GM19397 (cell line): ENCODE results near the gene MAN2A1.

ENCODE experiments used
- ATAC-seq: cut with Tn5 transposase; IDR thresholded peaks from one replicate; pipeline ENCODE4 v1.9.1; 2021; ENCODE audit warnings: mild to moderate bottlenecking, moderate library complexity; ENCODE audit not compliant: unreplicated experiment

Gene MAN2A1

GRCh38 chr5:109678447-109678846 is 11.3 kb upstream of the MAN2A1 start:
- no peak for ATAC-seq

- no peak for ATAC-seq
These were observed 8.0 kb upstream of the MAN2A1 start for GRCh38 chr5:109681763-109682162.

GRCh38 chr5:109682383-109682782 is 7.3 kb upstream of the MAN2A1 start:
- no peak for ATAC-seq

DNA sequence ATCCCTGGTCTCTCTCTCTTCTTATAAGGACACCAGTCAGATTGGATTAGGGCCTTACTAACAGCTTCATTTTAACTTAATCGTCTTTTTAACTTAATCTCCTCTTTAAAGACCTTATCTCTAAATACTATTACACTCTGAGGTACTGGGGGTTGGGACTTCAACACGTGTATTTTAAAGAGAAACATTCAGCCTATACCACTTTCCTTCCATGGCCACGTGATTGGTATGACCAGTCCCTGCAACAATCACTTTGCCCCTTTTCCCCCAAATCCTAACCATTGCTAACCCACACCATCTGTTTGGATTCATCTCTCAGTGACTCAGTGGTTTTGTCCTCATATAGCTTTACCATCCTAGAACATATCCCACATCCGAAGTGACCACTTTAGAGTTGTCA is 3.8 kb upstream of the MAN2A1 start:
- no peak for ATAC-seq

GRCh38 chr5:109688630-109688969 is 1.1 kb upstream of the MAN2A1 start:
- ATAC-seq, result no peak

DNA sequence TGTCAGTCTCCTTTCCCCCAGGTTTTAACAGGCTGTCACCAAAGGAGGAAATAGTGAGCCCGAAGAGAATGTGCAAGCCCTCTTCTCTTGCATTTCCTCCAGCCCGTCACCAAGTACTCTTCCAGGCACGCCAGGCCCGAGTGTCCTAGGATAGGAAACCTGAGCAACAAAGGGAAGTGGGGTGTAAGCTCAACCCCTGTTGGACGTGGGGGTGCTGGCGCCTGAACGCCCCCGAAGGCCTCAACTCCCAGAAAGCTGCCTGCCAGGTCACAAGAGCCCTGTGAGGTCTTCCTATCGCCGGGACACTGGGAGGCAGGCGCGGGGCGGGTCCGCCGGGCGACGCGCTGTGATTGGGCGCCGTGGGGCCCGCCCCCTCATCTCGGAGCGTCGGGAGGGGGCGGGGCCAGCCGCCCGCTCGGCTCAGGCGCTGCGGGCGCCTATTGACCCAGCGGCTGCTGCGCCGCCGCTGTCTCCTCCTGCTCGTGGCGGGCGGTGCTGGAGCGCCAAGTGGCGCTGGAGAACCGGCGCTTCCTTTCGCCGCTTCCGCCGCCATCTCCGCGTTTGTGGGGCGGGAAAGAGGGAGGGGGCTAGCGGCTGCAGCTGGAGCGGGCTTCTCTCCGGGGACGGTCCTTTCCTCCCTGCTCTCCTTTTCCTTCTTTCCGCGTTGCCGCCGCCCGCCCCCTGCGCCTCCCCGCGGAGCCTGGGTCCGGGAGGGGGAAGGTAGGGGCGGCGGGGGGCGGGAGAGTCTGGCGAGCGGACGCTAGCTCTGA is 572 bp upstream of the MAN2A1 start:
- peak; percentile 84 for ATAC-seq

DNA sequence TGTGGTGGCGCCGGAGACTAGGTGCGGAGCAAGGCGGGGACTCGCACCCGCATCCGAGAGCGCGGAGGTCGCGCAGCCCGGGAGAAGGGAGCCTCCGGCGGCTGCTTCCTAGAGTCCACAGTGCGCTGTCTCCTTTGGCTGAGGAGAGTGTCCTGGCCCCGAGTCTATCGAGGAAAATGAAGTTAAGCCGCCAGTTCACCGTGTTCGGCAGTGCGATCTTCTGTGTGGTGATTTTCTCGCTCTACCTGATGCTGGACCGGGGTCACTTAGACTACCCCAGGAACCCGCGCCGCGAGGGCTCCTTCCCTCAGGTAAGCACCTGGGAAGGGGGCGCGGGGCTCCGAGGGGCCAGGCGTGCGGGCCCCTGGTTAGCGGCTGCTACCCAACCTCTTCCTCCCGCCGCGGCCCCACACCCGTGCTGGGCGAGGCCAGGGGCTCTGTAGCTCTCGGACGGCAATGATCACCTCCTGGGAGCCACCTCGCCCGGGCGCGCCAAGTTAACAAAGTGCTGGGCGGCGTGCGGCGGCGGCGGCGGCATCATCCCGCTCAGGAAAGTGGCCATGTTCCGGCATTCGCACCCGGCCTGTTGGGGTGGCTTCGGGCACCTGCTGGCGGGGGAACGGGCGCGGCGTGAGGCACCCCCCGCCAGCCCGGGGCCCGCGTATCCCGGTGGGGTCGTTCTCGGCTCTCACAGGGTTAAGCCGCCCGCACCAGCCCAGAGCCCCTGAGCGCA is 681 bp downstream of the MAN2A1 start:
- peak; percentile 10 for ATAC-seq

DNA sequence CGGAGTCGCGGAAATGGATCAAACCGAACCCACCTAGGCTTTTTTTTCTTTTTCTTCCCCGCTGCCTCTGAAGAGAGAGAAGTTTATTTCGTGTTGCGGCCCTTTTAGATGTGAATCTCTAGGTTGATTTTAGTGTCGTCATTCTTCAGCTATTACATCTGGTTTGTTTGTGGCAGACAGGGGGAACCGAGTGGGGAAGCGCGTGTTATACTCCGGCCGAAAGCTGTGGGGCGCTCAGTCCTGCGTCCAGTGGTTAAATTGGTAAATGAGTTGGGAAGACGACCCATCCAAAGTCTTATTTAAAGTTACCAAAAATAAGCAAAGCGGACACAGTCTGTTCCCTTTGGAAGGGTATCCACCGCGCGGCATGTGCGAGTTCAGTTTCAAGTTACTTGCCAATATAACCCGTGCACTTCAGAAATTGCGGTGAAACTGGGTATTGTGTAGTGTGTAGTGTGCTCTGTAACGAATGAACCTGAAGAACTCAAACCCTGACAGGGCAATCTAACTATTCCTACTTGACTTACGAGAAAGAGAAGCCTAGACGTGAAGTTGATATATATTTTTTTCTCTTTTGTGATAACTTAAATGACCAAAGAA is 1.3 kb downstream of the MAN2A1 start:
- peak; percentile 10 for ATAC-seq

GRCh38 chr5:109691996-109692395 is 2.3 kb downstream of the MAN2A1 start:
- no peak for ATAC-seq

- no peak for ATAC-seq
These were observed 3.1 kb downstream of the MAN2A1 start for GRCh38 chr5:109692852-109693251.

- ATAC-seq, result no peak
These were observed 4.0 kb downstream of the MAN2A1 start for GRCh38 chr5:109693535-109694400.

DNA sequence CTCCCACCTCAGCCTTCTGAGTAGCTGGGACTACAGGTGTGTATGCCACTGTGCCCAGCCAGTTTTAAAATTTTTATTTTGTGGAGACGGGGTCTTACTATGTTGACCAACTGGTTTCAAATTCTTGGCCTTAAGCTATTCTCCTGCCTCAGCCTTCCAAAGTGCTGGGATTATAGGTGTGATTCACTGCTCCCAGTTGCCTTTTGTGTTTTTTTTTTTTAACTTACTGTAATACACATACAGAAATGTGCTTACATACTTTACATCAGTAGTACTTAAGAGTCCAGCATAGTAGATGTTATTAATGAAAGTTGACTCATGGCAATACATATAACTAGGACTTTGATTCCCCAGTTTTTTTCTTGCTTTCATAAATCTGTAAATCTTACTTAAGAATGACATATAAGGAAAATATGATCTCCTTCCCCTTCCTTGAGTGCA is 4.7 kb downstream of the MAN2A1 start:
- no peak for ATAC-seq

- peak; percentile 59 for ATAC-seq
These were observed 5.5 kb downstream of the MAN2A1 start for GRCh38 chr5:109695005-109695926.

- ATAC-seq, result no peak
These were observed 7.6 kb downstream of the MAN2A1 start for GRCh38 chr5:109697339-109697738.

GRCh38 chr5:109700516-109701153 is 10.9 kb downstream of the MAN2A1 start:
- no peak for ATAC-seq

DNA sequence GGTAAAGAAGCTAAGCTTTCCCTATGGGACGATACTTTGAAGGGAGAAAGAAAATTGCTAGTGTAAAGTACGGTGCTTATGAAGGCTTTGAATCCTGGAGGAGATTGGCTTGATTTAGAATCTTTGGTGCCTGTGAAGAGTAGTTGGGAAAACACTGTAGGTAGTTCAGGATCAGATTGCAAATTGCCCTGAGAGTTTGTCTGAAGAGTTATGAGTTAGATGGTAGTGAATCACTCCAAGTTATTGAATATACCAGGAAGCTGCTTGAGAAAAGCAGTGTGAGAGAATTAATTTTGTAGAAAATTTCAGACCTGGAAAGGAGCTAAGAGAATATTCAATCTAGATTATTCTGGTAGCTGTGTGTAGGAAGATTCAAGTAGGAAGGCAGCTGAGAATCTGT is 11.5 kb downstream of the MAN2A1 start:
- no peak for ATAC-seq

DNA sequence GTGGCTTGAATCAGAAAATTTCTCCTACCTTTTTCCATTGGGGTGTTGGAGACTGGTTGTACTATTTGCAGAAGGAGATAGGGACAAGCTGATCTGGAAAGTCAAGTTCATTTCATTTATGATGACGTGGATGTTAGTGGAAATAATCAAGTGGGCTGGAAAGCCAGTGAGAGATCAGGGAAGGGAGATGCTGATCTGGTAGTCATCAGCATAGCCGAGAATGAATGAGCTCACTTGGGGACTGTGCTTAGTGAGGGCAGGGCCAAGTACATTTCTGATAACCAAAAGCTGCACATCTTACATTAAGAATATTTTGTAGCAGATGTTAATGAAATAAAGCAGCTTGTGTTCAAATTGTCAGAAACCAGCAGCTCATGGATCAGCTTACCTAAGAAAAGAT is 12.1 kb downstream of the MAN2A1 start:
- no peak for ATAC-seq

DNA sequence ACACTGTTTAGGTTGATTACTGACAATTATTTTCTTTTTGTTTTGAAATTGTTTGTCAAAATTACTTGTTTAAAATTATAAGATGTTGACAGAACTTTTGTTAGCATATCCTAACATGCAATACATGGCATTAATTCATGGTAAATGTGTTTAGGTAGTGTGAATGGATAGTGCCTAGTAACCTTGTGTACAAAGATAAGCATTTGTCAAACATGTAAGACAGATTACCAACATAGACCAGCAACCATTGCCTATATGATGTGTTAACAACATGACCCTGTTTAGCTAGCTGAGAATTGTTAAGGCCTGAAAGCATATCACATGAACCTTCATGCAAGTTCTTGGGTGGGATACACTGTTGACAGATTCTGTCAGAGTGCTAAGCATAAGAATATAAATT is 13.4 kb downstream of the MAN2A1 start:
- no peak for ATAC-seq

DNA sequence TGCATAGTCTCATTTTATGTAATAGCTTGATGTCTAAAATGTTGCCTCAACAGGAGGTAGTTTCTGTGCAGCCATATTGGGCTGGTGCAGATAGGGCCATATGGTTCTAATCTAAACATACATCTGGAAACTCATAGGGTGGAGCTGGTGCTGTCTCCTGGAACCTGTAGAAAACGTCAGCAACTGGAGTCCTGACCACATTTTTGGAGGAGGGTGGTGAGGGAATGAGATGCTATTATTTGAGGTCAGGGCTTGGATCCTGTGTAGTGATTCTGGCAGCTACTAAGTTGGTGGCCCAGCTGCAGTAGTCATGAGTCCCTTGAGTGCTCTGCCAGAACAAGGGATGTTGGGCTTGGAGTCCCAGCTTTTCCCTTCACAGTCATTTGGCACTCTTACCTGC is 14.1 kb downstream of the MAN2A1 start:
- no peak for ATAC-seq
